GM18951 (cell line): ENCODE results near the gene PLN.

Source experiments
- POLR2A ChIP-seq: IDR thresholded peaks from 4 replicates; pipeline ENCODE4 v1.6.1; 2011; ENCODE audit warnings: mild to moderate bottlenecking; ENCODE audit not compliant: insufficient read length, insufficient read depth; ENCODE audit errors: extremely low read depth
- in situ Hi-C: fragments of 300-500 bp; cut with MboI; formaldehyde crosslinking; loops from one replicate; pipeline ENCODE4 v1.12.0; 2022; ENCODE audit warnings: low sequenced_read_pairs, mixed read lengths, inconsistent platforms; ENCODE audit not compliant: unreplicated experiment

The PLN gene

GRCh38 chr6:118548136-118548535 is at the start of gene PLN:
Gene PLN, plus strand, starts transcription at chr6:118548296. Its CDS starts 10,626 bp downstream, at chr6:118558922.
- no peak for TF ChIP-seq POLR2A
- in situ Hi-C loops = no loop called here

GRCh38 chr6:118500130-118501015 is 47.7 kb upstream of the PLN start:
- in situ Hi-C loops = loop anchor here (25.0 kb wide), 1 partner anchor 213 kb away; no protein-coding TSS in a partner anchor
- no peak for TF ChIP-seq POLR2A

GRCh38 chr6:118501099-118501498 is 47.0 kb upstream of the PLN start:
- in situ Hi-C loops = loop anchor here (25.0 kb wide), 1 partner anchor 214 kb away; no protein-coding TSS in a partner anchor
- TF ChIP-seq POLR2A = no peak

GRCh38 chr6:118501765-118502164 is 46.3 kb upstream of the PLN start:
- TF ChIP-seq POLR2A = no peak
- in situ Hi-C loops = loop anchor here (25.0 kb wide), 1 partner anchor 214 kb away; no protein-coding TSS in a partner anchor

- no peak for TF ChIP-seq POLR2A
Measured at GRCh38 chr6:118502169-118502568, 45.9 kb upstream of the PLN start.

GRCh38 chr6:118504611-118505010 is 43.5 kb upstream of the PLN start:
- in situ Hi-C loops = loop anchor here (25.0 kb wide), 1 partner anchor 217 kb away; no protein-coding TSS in a partner anchor
- TF ChIP-seq POLR2A = no peak

More at GRCh38 chr6:118502169-118502568, 45.9 kb upstream of the PLN start:
- in situ Hi-C loops = loop anchor here (25.0 kb wide), 1 partner anchor 215 kb away; no protein-coding TSS in a partner anchor

- TF ChIP-seq POLR2A = no peak
- in situ Hi-C loops = loop anchor here (25.0 kb wide), 1 partner anchor 218 kb away; no protein-coding TSS in a partner anchor
Measured at GRCh38 chr6:118505656-118506055, 42.4 kb upstream of the PLN start.

GRCh38 chr6:118506071-118506638 is 41.9 kb upstream of the PLN start:
- no peak for TF ChIP-seq POLR2A
- in situ Hi-C loops = loop anchor here (25.0 kb wide), 1 partner anchor 219 kb away; no protein-coding TSS in a partner anchor

GRCh38 chr6:118507636-118508035 is 40.5 kb upstream of the PLN start:
- in situ Hi-C loops = loop anchor here (25.0 kb wide), 1 partner anchor 220 kb away; no protein-coding TSS in a partner anchor
- no peak for TF ChIP-seq POLR2A

GRCh38 chr6:118509009-118509617 is 39.0 kb upstream of the PLN start:
- in situ Hi-C loops = loop anchor here (25.0 kb wide), 1 partner anchor 222 kb away; no protein-coding TSS in a partner anchor
- TF ChIP-seq POLR2A = no peak

GRCh38 chr6:118511930-118512715 is 36.0 kb upstream of the PLN start:
- in situ Hi-C loops = loop anchor here (25.0 kb wide), 1 partner anchor 225 kb away; no protein-coding TSS in a partner anchor
- TF ChIP-seq POLR2A = no peak

GRCh38 chr6:118514689-118515088 is 33.4 kb upstream of the PLN start:
- in situ Hi-C loops = loop anchor here (25.0 kb wide), 1 partner anchor 227 kb away; no protein-coding TSS in a partner anchor
- TF ChIP-seq POLR2A = no peak
